IPS DF 19.7 (cell line): Measurements from ENCODE around the gene SYT1.
A peak's percentile ranks its signal among the peaks of the same experiment; 100 is the strongest.
"Not testable (repeated sequence)": the region's sequence is repeated elsewhere in the genome, so short reads cannot be mapped to it uniquely, and the experiment has no call there.

Source experiments
- DNase-seq: peaks from one replicate; pipeline ENCODE4 v3.0.0-alpha.2; 2013; ENCODE audit warnings: low read depth, low spot score

Gene SYT1

DNA sequence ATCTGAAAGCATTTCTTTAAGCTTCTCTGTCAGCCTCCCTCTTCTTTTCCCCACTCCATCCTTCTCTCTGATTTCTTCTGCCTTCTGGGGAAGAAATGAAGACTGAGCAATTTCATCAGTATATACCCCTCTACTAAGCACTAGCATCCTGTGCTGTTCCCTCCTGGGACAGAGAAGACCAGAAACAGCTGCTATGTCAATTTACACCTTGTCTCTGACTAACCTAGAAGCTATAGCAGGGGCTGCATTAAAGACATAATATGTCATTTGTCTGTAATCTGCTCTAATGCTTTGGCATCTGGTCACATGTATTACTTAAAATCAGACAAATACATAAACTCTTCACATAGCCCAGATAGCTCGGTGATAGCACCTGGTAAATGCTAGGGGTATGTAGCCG, 529.3 kb downstream of the SYT1 start:
- no peak for DNase-seq

DNA sequence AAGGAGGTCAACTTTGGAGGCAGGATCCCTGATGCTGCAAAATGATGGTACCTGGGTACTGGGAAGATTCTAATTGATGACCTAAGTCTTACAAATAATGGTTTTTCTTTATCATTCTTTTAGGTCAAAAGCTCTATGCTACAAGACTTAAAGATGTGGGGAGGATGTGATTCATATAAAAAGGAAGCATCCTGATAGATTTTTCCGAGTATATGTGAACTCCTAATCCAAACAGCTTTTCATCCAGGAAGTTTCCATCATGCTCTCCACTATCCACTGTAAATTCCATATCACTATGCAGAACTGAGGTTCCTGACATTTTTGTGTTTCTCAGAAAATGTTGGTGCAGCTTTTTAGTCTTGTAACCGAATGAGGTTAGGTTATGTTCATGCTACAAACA, 533.0 kb downstream of the SYT1 start:
- no peak for DNase-seq

DNA sequence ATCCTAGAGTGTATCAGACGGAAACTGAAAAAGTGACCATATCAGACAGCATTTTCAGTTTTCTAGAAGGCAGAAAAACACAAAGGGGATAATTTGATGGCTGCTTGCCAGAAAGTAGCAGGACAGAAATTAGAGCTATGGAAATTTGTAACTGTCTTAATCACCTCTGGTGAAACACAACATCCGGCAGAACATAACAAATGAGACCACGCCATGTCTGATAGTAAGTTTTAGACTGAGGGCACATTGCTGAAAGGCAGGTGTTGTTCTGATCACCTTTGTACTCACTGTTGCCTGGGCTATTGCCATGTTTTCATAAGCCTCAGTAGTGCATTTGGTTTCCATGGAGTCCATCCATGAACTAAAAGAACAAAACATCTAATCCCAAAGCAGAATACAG, 535.9 kb downstream of the SYT1 start:
- no peak for DNase-seq

DNA sequence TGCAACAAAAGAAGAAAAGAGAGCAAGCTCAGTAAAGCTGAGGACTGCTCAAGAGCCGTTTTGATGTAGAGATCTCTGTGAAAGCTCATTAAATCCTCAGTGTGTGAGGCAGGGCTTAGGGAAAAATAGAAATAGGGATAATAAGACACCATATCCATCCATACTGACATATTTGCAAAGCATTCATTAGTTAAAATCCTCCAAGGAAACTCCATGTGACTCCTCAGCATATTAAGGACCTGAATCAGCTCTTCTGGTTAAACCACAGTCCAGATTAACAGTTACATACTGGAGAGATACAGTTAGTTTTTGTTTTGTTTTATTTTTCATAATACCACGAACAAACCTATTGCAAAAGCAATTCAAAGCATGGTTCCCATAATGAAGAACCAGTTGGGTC, 538.0 kb downstream of the SYT1 start:
- DNase-seq, result no peak

DNA sequence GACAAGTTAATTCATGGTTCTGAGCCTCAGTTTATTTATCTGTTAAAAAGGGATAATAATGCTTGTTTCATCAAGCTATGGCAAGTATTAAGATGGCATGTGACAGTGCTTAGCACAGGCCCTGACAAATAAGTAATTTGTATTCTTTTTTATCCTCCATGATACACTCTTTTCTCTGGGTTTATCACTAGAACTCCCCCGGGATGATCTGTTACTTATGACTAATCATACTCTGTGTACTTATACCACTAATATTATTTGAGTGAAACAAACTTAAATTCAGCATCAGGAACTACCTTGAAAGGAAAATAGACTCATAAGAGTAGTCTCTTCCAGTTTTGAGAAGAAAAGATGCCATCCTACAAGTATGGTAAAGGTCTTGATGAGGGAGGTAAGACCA, 542.4 kb downstream of the SYT1 start:
- DNase-seq, result no peak

DNA sequence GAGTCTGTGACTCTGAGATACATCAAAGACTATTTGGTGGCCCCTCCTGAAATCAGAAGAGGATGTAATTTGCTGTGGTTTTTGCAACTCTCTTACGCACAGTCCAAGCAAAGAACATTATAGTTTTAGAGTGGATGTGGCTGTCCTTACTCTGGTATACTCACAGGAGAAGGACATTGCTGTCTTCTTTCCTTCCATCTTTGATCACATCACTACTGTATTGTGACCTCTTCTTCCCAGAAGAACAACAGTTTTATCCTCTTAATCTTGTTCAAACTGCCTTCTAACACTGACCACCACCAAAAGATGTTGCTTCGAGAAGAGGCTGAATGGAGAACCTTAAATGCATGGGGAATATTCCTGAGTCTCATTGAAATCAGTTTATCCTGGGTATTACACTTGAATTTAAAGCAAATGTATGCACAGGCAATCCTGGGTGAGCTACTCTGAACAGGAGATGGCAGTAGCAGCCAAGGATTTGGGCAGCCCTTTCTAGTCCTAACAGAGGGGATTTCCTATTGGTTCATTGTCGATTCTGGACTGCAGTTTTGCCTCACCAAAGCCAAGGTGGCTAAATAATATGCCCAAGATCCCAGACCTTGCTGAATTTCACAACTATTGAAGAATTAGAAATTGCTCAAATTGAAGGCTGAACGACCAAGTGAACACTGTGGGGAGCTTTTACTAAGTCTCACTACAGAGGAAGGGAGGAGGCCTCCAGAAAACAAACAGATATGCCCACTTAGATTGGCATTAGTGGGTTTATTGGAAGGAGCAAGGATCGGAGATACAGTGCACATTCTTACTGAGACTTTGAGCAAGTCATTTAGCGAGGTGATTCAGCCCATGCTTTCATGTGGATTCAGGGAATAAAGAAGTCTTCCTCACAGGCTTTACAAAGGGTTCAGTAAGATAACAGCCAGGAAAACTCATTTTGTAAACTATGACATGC, 543.4 kb downstream of the SYT1 start:
- peak; percentile 67 for DNase-seq

DNA sequence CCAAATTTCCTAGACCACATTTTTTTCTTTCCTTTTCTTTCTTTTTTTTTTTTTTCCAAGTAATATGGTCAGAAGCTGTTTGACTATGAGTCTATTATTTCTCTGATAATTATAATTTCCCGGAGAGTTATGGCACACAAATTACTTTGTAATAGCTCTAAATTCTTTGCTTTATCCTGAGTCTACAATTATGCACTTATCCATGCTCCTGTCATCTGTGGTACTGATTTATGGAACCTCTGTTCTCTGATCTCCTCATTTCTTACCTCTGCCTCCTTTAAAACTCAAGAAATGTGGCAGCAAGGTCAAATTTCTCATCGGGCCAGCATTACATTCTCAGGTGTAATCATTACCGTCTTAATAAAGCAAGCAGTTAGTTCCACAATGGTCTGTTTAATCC, 544.1 kb downstream of the SYT1 start:
- DNase-seq, result no peak

DNA sequence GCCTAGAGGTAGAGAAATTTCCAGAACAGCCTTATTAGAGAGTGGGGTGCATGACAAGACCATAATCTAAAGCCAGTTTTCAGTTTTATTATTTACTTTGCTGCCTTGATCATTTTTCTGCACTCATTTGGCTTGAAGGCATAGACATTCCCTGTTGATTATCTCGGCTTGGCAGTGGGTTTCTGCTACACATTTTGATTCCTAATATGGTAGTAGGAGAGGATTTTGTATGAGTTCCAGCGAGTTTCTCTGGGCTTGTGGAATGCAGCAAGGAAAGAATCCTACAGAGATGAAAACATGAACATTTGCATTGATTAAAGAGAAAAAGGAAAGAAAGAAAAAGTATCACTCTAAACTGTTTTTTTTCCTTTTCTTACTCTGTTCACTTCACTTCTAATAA, 545.0 kb downstream of the SYT1 start:
- no peak for DNase-seq

DNA sequence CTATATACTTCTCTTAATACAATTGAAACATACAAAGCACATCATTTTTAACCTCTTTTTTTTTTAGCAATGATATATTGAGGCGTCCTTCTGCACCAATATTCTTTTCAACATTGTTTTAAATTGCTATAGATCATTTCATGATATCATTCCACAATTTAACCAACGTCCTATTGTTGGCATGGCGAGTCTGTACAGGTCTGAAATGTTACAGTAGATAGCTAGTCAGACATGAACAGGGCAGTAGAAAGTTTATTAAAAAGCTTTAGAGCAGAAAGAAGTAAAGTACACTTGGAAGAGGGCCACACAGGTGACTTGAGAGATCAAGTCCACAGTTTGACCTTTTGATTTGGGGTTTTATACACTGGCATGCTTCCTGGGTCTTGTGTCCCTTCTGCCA, 547.2 kb downstream of the SYT1 start:
- no peak for DNase-seq

DNA sequence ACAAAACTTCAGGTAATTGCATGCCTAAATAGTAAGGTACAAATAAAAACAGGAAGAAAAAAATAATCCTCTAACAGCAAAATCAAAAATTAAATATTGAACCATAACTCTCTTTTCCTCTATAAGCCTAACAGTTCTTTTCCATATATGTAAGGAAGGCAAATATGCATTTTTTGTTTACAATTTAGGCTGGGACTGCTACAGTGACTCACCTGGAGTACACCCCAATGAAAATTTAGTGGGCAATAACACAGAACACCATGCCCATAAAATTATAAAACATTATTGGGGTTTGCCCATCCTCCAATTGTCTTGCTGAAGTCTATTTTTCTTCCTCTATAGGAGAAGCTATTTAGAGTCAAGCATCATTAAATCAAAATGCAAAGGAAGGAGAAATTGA, 549.2 kb downstream of the SYT1 start:
- no peak for DNase-seq

DNA sequence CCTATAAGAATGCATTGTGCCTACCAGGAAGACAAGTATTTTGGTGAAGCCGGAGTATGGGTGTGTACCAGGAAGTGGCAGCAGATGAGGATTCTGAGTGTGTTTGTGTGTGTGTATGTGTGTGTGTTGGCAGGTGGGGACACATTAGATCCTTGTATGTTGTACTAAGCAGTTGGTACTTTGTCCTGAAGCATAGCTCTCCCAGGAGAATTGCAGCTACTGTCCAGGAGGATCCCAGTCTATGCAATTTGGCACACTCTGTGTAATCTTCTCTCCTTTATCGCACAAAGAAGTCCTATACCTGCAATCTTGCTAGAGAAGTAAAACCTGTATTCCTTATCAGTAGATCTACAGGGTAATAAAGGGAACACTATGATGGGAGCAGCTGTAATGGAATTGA, 549.7 kb downstream of the SYT1 start:
- DNase-seq, result no peak

DNA sequence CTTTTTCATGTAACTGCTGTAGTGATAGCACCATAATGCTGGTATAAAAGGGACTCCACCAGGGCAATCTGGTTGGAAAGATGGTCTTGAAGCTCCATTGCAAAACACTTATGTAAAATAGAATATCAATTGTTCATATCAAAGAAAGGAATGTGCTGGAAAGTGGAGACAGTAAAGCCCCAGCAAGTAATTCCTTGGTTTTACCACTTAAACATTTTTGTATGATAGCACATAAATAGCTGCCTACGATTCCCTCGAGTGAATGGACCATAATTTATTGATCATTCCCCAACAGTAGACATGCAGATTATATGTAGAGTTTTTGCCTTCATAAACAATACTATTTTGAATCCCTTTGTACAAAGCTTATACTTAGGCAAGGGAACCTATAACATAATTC, 550.7 kb downstream of the SYT1 start:
- DNase-seq, result no peak

DNA sequence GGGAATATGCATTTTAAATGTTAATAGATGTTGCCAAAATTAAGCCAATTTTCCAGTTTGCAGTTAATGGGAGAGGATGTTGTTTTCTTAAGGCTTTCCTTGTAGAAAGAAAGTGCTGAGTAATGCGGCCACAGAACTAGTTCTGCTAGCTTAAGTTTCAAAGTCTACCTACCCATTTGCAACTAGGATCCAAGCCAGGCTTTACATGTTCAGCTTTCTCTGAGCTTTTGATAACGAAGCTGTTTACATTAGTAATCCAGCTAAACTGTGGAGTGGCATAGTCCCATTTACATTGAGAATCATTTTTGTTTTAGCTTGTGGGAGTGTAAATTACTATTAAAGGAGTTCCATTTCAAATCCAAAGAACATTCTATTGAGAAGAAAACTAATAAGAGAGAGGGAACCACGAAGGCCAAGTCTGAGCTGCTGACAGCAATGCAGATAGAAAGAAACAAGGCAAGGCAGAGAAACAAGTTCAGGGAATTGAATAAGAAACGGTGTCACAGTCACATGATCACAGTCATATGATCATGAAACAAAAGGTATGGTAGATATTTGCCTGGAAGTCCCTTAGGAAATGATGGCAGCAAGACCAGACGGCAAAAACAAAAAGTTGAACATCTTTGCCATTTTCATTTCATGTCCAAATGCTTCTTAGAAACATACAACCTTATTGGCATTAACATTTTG, 551.3 kb downstream of the SYT1 start:
- no peak for DNase-seq

DNA sequence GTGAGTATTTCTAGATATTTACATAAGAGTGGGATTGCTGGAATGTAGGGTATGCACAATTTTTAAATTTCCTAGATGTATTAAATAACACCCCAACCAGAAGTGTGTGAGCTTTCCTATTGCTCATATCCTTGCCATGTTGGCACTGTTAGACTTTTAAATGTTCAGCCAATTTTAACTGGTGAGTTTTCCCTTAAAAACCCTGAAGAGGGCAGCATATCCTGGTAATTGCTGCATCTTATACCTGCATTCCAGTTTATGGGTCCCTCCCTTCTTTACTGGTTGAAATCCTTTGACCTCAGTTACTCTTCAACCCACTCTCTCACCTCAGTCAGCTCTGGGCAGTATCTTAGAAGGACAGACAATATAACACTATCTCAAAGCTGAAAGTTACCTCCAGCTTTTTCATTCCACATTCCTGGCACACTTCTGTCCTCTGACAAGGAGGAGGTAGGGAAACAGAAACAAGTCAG, 555.6 kb downstream of the SYT1 start:
- DNase-seq, result peak; percentile 47

DNA sequence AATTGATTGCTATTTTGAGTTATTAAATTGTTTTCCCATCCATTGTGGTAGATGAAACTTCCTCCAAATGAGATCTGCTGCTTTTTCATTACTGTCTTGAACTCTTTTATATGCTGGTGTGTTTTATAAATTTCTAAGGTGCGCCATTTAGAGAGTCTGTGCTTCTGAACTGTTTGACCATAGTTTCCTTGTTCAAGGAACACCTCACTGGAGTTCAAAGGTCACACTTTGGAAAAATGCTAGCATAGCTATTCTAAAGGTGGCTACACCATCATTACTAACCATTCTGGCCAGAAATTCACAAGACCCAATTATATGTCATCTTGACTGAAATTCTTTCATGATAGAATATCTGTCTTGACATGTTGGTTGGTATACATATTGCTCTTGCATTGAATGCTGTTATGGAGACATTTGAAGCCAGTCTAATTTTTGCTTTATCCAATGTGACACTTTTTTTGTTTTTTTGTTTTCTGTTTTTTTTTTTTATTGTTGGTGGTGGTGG, 556.7 kb downstream of the SYT1 start:
- no peak for DNase-seq

DNA sequence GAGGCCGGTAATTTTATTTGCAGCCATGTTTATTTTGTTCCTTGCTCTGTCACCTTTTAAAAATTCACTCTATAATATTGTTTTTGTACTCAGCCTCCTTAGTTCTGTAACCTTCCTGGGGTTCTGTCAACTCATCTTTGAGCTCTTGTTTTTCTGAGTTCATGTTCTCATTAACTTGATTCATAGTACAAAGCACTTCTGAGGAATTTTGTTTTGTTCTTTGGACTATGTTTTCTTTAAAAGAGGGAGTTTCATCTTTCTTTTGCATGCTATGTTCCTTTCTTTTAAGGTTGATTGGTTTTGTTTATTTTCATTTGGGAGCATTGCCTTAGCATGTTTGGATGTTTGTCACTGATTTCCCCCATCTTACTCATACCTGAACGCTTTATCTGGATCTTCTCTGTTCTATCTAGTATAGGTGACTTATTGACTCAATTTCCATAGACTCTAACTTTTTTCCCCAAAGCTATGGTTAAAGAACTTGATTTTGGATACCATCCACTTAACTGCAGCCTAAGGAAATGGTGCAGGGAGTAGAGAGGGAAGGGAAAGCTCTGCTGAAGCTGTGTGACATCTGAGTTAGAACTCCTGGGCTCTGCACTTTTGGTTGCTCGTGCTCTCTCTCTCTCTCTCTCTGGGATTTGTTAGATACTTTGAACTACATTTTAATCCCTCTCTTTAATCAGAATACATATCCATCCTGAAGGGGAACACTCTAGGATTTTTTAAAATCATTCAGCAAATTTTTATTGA, 557.7 kb downstream of the SYT1 start:
- no peak for DNase-seq

DNA sequence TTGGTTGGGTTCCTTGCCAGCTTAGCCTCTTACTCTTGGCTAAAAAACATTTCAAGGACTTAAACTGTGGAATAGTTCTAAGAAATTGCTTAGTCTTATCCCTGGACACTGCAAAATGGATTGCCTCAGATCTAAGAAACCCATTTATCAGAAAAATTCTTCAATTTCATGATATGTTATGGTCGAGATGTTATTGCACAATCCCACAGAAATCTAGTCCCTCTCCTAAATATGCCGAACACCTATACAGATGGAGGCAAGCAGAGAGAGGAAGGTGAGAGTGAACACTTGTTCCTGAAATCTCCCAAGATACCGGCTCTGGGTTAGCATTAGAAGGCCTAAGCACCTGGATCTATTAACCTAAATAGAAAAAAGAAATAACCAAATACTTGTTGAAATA, 559.0 kb downstream of the SYT1 start:
- DNase-seq, result no peak

DNA sequence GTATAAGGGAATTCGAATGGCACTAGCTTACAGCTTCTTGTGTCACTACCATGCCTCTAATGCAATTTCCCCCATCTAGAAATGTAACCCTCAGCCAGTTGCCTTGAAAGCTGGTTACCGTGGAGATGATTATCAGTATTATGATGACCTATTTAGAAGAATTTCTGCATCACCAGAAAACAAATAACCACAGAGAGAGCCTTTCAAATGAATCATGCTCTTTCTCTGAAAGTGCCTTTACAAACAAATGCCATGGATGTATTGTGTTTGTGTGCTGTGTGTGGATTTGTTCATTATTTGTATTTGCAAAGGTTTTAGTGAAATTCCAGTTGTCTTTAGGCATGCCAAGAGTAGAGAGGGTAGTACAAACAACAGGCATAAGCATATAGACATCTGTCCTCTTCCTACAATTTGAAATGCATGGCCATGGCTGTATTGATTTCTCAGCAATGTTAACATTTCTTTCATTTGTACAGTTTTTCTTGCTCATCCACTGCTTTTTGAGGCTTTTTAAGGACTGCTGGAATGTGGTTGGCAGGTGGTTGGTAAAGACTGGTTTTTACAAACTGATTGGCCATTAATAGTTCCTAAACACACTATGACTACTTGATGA, 559.6 kb downstream of the SYT1 start:
- no peak for DNase-seq

DNA sequence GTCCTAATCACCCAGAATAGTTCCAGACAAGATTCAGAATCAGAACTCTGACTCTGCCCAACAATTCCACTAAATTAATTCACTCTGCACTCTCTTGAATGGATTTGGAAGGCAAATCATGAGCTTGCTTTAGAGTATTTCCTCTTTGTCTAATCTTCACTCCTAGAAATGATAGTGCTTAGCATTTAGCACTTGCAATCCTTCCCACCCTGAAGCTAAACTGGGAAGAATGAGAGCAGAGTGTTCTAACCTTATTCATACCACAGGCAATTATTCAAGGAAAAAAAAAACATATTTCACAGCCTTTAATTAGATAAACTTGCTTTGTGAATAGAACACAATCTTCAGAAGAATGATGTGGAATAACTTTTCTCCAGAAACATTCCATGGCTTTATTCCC, 561.5 kb downstream of the SYT1 start:
- DNase-seq, result no peak

DNA sequence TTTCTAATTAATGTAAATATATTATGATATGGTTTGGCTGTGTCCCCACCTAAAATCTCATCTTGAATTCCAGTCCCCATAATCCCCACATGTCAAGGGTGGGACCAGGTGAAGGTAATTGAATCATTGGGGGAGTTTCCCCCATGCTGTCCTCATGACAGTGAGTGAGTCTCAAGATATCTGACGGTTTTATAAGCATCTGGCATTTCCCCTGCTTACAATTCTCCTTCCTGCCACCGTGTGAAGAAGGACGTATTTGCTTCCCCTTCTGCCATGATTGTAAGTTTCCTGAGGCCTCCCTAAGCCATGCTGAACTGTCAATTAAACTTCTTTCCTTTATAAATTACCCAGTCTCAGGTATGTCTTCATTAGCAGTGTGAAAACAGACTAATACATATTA, 562.2 kb downstream of the SYT1 start:
- not testable (repeated sequence) for DNase-seq

DNA sequence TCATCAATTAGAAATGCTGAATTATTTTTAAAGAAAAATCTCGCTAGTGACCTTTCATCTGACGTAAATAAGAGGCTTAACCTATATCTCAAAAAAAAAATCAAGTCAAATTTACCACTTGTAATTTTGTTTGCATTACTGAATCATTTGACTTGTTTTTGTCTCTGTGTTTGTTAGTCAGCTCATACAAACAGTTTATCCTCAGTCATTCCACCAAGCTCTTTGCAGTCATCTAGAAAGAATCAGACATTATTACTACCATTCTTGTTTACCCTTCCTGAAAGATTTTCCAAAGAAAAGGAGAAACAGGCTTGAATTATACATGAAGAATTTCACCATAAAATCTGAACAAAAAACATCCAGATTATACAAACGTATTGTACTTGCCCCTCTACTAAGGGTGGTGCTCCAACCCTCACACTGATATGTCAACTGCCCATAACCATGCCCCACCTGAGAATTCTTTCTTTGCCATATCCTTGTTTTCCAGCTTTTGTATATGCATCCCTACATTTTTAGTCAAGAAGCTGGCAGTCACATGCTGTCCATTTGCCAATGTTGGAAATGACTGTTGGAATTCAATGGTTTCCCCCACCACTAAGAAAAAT, 569.0 kb downstream of the SYT1 start:
- DNase-seq, result no peak
